HuH-7 (cell line): ENCODE results near the gene ACBD6.

Source experiments
- DNase-seq: peaks from one replicate; pipeline ENCODE4 v3.0.0; 2011; ENCODE audit warnings: low spot score

Gene ACBD6

GRCh38 chr1:180369061-180369460, 133.3 kb downstream of the ACBD6 start:
- no peak for DNase-seq

GRCh38 chr1:180366371-180367068, 135.9 kb downstream of the ACBD6 start:
- DNase-seq: no peak

GRCh38 chr1:180365039-180365438, 137.3 kb downstream of the ACBD6 start:
- DNase-seq: peak; percentile 20

- DNase-seq: no peak
These were observed 139.0 kb downstream of the ACBD6 start for GRCh38 chr1:180363246-180363995.

- DNase-seq: no peak
These were observed 141.9 kb downstream of the ACBD6 start for GRCh38 chr1:180360333-180361075.

GRCh38 chr1:180358649-180359048, 143.7 kb downstream of the ACBD6 start:
- DNase-seq: no peak

GRCh38 chr1:180353945-180354344, 148.4 kb downstream of the ACBD6 start:
- no peak for DNase-seq

GRCh38 chr1:180352588-180352987, 149.8 kb downstream of the ACBD6 start:
- DNase-seq: no peak

GRCh38 chr1:180352021-180352420, 150.4 kb downstream of the ACBD6 start:
- no peak for DNase-seq

GRCh38 chr1:180345148-180345547, 157.2 kb downstream of the ACBD6 start:
- DNase-seq: no peak

- no peak for DNase-seq
These were observed 158.2 kb downstream of the ACBD6 start for GRCh38 chr1:180343921-180344769.

GRCh38 chr1:180327089-180327488, 175.3 kb downstream of the ACBD6 start:
- DNase-seq: no peak

GRCh38 chr1:180312926-180313325, 189.5 kb downstream of the ACBD6 start:
- no peak for DNase-seq

GRCh38 chr1:180311011-180311730, 191.2 kb downstream of the ACBD6 start:
- DNase-seq: peak; percentile 18

- DNase-seq: no peak
These were observed 192.3 kb downstream of the ACBD6 start for GRCh38 chr1:180310095-180310494.

- DNase-seq: no peak
These were observed 193.0 kb downstream of the ACBD6 start for GRCh38 chr1:180309338-180309737.

- no peak for DNase-seq
These were observed 201.1 kb downstream of the ACBD6 start for GRCh38 chr1:180301135-180301742.

- DNase-seq: no peak
These were observed 202.7 kb downstream of the ACBD6 start for GRCh38 chr1:180299479-180300221.

GRCh38 chr1:180295999-180296398, 206.4 kb downstream of the ACBD6 start:
- DNase-seq: no peak

- no peak for DNase-seq
These were observed 207.7 kb downstream of the ACBD6 start for GRCh38 chr1:180294711-180295110.
